GM21367 (cell line): ENCODE measurements around the gene PACRG.
A peak's percentile ranks its signal among the peaks of the same experiment; 100 is the strongest.

ENCODE experiments used
- ATAC-seq: cut with Tn5 transposase; IDR thresholded peaks from one replicate; pipeline ENCODE4 v1.9.1; 2021; ENCODE audit not compliant: unreplicated experiment

Gene PACRG

GRCh38 chr6:163165922-163166321, 438.1 kb downstream of the PACRG start:
- ATAC-seq = no peak

GRCh38 chr6:163166507-163166906, 438.7 kb downstream of the PACRG start:
- no peak for ATAC-seq

GRCh38 chr6:163169521-163169920, 441.7 kb downstream of the PACRG start:
- ATAC-seq = no peak

GRCh38 chr6:163170294-163170883, 442.6 kb downstream of the PACRG start:
- peak; percentile 84 for ATAC-seq

GRCh38 chr6:163173741-163174140, 446.0 kb downstream of the PACRG start:
- no peak for ATAC-seq

GRCh38 chr6:163175301-163175700, 447.5 kb downstream of the PACRG start:
- no peak for ATAC-seq

GRCh38 chr6:163176097-163176496, 448.3 kb downstream of the PACRG start:
- ATAC-seq = no peak

DNA sequence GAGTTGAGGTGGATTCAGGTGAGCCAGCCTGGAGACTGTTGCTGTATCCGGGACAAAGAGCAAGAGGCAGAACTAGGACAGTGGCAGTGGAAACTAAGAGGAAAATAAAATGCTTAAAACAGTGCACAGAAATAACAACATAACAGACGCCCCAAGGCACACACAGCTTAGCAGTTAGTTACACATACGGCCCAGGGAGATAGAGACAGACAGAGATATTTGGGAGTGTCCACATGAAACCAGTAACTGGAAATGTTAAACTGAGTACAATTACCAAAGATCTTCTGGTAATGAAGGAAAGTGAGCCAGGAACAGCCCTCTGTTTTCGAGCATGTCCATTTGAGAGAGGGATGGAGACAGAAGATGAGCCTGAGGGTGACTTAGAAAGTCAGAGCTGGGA, 449.2 kb downstream of the PACRG start:
- no peak for ATAC-seq

DNA sequence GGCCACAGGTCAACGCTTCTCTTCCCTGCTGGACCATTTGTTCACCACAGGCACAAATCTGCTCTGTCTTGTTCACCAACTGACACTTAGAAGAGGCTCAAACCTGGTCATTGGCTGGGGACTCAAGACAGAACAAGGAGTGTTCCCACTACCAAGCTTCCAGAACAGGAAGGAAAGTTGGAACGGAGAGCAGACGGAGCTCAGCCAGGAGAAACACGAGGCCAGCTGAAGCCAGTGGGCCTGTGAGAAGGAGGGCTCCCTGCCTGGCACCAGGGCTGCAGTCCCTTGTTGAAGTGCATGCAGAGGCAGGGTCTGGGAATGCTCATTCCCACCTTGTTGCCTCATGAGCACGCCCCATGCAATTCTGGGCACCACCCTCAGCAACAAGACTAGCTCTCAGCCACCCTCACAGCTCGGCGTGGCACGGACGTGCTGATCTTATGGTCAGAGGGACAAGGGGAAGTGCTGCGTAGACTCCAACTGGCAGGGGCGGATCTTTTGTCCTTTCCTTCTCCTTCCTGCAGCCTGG, 450.2 kb downstream of the PACRG start:
- ATAC-seq = no peak

DNA sequence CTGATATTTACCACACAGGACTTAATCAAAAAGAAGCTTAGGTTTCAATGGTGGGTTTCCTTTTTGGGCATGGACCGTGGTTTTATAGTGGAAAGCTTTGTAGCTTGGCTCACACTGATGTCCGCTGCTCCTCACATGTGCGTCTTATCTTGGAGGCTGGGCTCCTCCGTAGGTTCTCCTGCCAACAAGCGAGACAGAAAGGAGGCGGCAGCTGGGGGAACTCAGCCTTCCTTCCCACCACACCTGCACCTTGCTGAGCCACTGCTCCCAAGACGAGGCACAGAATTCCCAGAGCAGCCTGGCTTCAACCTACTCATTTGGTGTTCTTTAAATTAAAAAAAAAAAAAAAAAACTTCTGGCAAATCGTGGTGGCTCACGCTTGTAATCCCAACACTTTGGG, 451.3 kb downstream of the PACRG start:
- no peak for ATAC-seq

DNA sequence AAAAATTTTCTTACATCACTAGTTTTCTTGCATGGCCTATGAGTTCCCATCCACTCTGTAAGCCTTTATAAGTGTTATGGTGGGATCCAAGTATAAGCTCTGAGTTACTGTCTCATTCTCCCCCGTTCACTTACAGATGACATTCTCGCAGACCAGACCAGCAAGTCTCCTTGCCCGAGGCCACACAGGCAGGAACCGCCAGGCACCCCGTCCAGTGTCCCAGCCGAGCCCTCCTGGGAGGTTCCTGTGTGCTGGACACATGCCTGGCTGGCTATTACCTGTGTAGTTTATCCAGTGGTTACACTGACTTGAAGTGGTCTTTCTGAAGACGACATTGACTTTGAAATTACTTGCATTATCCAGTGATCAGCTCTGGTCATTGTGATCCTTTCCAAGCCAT, 451.9 kb downstream of the PACRG start:
- ATAC-seq = no peak

- no peak for ATAC-seq
These were observed 453.2 kb downstream of the PACRG start for GRCh38 chr6:163180874-163181541.

DNA sequence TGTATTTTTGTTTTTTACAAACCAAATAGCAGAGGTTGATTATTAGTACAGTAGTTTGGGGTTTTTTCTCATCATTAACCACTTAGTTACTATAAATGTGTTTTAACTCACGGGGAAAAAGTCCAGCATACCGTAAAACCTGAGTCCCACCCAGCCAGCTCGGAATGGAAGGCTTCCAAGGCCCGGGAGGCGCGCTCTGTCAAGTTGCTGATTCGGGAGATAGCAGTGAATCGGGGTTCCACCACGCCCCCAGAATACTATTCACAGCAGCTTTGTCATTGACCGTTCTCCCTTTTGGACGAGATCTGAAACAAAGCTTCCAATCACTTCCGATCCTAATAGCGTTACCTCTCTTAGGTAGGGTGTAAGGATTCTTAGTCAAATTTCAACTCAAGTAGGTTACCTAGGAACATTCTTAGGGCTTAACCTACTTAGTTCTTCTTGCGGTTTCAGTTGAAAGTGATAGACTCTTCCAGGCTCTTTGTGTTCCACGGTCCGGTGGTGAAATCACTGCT, 453.9 kb downstream of the PACRG start:
- no peak for ATAC-seq

DNA sequence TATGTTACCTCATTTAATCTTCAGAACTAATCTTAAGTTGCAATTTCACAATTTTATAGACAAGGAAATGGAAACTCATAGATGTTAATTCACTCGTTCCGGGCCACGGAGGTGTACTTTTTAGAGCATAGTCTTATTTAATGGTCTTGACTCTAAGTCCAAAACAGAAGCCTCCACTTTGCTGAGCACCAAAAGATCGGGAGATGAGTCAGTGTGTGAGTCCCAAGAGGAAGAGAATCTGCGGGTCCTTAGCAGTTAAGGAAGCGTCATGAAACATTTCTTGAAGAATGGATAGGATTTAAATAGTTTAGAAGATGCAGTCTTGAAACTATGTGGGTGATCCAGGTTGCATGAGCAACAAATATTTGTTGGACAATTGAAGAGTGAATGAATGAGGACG, 454.9 kb downstream of the PACRG start:
- no peak for ATAC-seq

DNA sequence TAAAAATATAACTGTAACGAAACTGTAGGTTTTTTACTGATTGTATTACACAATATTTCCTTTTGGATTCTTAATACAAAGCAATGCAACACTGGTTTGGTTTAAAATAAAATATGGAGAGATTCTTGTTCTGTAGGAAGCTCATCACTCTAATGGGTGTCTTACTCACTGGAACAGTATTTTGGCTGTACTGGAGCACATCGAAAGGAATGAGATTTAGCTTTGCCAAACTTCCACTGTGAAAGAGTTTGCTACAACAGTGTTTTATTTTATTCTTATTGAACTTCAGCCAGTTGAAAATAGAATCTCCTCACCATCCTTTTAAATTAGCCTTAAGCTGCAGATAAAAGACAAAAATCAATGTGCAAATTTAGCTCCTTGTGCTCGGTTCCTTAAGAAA, 456.0 kb downstream of the PACRG start:
- ATAC-seq = no peak

DNA sequence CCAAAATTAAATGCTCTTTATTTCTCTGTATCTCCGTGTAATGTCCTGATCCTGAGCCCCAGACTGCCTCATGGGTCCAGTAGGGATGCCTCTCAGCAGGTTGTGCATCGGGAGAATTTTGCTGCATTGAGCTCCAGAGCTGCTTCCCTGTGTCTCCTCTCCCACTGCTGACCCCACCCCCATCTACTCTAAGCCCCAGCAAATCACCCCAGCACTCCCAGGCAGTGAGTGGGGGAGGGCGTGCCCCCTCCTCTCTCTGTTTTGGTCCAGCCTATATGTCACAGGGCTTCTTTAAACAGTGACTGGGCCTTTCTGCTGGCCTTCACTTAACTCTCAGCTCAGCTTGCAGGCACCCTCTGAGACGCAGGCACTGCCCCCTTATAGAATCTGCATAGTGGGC, 458.0 kb downstream of the PACRG start:
- ATAC-seq = no peak

GRCh38 chr6:163186527-163186926, 458.8 kb downstream of the PACRG start:
- ATAC-seq = no peak

- no peak for ATAC-seq
These were observed 459.4 kb downstream of the PACRG start for GRCh38 chr6:163187201-163187600.

- no peak for ATAC-seq
These were observed 459.8 kb downstream of the PACRG start for GRCh38 chr6:163187606-163188005.

- ATAC-seq = no peak
These were observed 461.0 kb downstream of the PACRG start for GRCh38 chr6:163188746-163189145.

DNA sequence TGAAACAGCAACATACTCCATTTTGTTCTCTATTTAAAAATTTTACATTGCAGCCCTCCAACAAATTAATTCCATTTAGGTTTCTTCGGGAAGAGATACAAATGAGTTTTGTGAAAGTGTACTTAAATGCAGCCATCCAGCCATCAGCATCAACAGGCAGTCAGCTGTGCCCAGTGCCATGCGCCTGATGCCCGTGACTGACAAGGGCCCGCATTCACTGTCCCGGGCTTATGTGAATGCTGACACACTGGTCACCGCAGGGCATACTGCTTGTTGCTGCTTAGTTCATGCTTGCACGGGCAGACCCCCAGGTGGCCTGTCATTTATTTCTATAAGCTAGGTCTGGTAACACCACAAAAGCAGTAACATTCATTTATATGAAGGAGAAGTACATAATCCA, 461.8 kb downstream of the PACRG start:
- no peak for ATAC-seq

DNA sequence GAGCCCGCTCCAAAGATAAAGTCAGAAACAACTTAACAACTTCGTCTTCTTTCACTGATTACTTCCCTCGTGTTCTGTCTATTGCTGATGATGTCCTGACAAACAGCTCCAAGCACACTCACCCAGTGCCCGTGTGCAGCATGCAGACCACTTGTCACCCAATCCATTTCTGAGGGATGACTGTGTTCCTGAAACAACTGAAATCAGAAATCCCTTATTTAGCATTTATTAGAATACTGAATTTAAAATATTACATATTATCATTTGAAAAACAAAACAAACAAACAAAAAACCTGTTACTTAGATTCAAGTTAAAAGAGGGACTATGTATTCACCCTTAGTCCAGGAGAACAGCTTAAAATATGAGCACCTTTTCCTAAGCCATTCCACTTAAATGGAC, 463.0 kb downstream of the PACRG start:
- ATAC-seq = no peak
